ENCODE data around the gene ECM2.

GRCh38 chr9:92480986-92481633 lies 54.7 kb downstream of the ECM2 start:
- TF ChIP-seq POLR2A (IDR thresholded peaks at IDR 0.05) = no peak
- no peak for TF ChIP-seq CTCF (IDR thresholded peaks at IDR 0.05)

Measured in testis (tissue), 2 donors.